Activated T-helper 1 cell treated with anti-CD3 and anti-CD28 coated beads, Interleukin-2, amount 50 U/mL, for 16 hours (primary cell): ENCODE data around the gene COL17A1.

Source experiments
- DNase-seq, 2 donors: peaks; one replicate each; pipeline ENCODE4 v3.0.0-alpha.2; 2020; ENCODE audit warnings: low read depth in 1 of 2, low spot score in 1 of 2

COL17A1 gene

DNA sequence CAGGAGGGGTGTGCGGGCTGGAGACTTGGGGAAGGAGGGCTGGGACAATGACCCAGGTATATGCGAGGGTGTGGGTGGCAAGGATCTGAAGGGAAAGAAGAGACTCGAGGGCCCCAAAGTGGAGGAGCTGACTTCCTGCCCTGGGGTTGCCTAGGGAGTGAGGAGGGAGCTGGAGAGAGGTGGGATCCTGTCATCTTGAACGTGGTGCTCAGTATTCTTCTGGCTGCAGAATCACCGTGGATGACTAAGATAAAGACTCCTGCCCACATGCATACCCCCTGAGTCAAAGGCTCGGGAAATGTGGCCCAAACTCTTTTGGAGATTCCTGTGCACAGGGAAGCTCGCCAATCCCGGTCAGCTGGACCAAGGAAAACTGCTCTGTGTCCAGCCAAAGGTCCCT is 31.2 kb downstream of the COL17A1 start:
- no peak for DNase-seq

DNA sequence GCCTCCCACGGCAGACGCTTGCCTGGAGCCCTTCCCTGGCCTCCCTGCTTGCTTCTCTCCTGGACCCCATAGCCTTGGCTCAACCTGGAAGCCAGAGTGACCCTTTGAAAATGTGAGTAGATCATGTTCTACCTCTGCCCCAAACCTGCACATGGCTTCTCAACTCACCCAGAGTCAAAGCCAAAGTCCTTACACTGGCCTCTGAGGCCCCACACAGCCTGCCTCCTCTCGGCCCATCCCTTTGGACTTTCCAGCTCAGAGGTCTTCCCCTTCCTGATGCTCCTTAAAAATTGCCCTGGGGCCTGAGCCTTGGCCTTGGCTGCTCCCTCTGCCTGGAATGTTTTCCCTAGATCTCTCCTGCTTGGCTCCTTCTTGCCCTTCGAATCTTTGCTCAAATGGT is 32.5 kb downstream of the COL17A1 start:
- DNase-seq = no peak

- no peak for DNase-seq
These were observed 33.2 kb downstream of the COL17A1 start for GRCh38 chr10:104052431-104052830.

GRCh38 chr10:104049504-104050250 is 36.0 kb downstream of the COL17A1 start:
- DNase-seq = no peak

- no peak for DNase-seq
These were observed 39.0 kb downstream of the COL17A1 start for GRCh38 chr10:104046651-104047050.

- DNase-seq = no peak
These were observed 40.3 kb downstream of the COL17A1 start for GRCh38 chr10:104045151-104046089.

GRCh38 chr10:104043854-104044253 is 41.8 kb downstream of the COL17A1 start:
- no peak for DNase-seq

DNA sequence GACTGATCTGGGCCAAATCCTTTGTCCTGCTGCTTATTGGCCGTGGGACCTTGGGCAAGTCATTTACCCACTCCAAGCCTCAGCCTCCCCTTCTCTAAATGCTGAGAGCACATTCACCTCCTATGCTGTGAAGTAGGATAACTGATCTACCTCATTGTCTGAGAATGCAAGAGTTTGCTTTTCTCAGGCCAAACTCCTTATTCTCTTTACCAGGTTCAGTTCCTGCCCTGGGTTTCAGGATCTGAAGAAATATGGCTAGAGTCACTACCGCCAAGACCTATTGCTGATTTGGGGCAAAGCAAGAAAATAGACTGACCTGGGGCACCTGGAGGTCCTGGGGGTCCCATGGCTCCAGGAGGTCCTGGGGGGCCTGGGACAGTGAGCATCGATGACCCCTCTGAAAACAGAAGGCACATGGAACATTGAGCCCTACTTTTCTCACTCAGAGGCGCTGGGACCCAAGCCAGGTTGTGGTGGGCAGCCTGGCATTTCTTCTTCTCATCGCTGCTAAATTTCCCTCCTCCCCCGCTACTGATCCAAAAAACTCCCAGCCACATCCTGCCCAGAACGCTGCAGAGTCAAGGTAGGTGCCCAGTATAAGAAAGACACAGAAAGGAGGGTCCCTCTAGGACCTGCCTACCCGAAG is 42.4 kb downstream of the COL17A1 start:
- DNase-seq = no peak

GRCh38 chr10:104041891-104042535 is 43.7 kb downstream of the COL17A1 start:
- DNase-seq = no peak

DNA sequence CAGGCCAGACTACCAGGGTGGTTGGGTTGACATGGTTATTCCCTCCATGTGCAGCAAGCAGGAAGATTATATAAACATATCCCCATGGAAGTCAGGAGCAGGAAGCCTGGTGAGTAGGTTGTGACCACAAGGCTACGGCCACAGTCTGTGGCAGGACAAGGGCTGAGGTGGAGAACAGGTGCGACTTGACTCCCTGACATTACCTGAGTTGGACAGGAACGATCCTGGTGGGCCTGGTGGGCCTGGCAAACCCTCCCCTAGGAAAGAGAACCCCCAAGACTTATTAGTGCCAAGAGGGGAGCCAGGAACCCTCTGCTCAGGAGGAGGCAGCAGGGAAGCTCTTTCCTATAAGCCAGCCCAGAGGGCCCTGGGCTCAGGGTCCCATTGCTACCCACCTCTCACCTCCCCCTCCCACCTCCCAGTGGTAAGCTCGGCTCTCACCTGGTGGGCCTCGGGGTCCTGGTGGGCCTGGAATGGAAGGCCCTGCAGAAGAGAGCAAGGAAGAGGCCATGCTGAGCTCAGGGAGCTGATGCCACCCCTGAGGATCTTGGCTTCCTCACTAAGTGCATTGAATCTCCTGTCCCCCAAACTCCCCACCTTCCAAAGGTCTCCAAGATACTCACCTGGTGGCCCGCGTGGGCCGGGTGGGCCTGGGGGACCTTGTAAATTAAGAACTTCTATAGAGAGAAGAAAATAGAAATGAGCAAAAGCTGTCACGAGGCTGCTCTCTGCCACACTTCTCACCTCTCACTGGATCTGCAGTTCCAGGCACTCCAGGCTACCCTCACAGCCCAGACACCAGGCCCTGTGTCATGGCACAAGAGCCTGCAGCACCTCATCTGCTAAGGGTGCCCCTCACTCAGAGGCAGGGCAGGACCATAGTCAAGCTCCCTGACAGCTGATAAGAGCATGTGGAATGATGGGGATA is 44.6 kb downstream of the COL17A1 start:
- no peak for DNase-seq

DNA sequence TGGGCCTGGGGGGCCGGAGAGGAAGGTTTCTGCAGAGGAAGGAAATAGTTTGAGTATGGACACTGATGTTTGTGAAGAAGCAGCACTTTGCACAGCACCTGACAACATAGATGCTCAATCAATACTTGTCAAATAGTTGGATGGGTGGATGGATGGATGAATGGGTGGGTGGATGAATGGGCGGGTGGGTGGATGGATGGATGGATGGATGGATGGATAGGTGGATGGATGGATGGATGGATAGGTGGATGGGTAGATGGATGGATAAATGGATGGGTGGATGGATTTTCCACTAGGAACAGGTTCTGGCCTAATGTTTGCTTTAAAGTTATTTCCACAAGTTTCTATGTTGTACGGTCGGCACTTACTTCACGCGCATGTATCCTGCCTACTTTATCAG is 45.3 kb downstream of the COL17A1 start:
- DNase-seq = no peak

DNA sequence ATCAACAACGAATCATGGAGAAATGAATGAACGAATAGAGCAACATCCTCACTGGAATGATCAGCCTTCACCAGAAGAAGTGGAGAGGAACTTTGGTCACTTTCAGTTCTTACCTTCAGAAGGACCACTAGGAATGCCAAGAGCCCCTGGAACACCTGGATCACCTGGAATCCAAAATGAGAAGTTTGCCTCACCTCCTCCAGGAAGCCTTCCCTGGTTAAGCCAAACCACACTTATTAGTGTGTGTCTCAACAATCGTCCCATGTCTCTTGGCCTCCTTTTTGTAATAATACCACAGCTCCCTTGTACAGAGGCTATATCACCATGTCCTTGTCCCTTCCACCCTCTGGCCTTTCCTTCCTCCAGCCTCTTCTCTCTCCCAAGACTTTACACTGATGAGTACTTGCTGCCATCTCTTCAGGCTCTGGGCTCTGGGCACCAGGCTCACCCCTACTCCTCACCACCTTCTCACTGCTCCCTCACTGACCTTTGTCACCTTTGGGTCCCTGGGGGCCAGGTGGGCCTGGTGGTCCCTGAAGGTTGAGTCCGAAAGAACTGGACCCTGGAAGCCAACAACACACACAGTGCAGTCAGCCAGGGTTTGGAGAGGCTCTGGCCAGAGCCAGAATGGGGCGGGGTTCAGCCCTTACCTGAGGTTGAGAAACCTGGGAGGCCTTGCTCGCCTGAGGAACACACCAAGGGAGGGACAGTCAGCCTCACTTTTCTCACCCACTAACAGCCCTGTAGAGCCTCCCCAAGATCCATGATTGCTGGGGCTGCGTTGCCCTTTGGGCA is 46.5 kb downstream of the COL17A1 start:
- no peak for DNase-seq

DNA sequence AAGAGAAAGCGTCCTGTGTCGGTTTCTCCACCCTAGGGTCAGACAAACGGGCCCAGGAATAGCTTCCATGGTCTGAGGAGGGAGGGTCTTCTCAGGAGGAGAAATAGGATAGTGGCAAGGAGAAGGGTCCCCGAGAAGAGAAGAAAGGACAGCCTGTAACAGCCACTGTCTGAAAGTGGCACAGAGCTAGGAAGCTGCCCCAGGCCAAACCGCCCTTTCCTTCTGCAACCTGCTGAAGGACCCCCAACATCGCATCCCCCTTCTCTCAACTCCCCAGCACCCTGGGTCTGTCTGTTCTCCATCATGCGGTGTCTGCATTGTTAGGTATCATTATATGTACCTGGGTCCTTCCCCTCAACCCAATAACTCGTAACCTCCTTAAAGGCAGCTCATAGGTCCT is 47.1 kb downstream of the COL17A1 start:
- no peak for DNase-seq

DNA sequence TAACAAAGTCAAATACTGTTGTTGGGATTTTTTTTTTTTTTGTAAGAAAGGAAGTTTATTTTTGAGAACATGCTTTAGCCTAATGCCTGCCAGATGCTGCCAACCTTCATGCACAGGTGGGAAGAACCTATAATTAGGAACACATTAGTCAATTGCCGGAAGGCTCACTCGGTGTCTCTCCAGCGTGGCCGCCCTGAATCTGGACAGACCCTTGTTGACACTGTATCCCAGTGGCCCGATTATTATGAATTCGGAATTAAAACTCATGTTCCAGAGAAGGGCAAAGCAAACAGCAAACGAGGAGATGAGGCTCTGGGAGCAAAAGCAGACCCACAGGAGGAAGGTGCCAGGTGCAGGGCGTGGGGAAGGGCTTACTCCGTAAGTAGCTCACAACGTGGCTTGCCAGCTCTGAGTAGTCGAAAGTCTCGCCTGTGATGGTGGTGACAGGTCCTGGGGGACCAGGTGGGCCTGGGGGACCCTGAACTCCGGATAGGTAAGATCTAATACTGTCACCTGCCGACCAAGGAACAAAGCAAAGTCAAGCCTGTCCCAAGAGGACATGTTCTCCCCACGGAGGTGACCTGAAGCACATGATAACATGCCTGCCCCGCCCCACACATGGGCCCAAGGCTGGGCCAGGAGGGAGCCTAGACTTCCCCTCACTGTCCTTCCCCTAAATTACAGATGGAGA is 48.3 kb downstream of the COL17A1 start:
- DNase-seq = no peak

GRCh38 chr10:104036518-104037260 is 49.0 kb downstream of the COL17A1 start:
- no peak for DNase-seq

- no peak for DNase-seq
These were observed 49.7 kb downstream of the COL17A1 start for GRCh38 chr10:104036069-104036384.

DNA sequence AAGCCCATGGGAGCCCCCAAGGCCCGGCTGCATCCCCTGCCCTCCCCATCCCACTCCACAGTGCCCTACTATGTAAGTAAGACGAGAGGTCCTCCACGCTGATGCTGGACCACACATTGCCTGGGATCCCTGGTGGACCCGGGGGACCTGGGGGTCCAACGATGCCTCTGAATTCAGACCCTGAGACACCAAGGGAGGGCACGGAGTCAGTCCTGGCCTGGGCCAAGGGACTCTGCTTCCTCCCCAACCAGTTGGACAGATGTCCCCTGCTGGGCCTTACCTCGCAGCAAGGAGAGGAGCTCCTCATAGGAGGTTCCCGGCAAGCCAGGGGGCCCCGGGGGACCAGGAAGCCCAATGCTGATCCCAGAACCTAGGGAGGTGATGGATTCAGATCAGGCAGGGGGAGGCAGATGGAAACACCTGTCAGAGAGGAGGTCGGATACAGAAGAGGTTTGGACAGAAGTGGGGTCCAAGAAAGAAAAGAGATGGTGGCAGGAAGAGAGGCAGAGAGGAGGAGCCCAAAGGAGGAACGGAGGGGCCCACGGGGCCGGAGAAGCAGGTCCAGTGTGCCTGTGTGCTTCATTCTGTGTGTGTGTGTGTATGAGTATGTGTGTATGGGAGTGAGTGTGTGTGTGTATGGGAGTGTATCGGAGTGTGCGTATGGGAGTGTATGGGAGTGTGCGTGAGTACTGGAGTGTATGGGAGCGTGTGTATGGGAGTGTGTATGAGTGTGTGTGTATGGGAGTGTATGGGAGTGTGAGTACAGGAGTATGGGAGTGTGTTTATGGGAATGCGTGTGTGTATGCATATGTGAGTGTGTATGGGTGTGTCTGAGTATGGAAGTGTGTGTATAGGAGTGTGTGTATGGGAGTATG is 50.2 kb downstream of the COL17A1 start:
- no peak for DNase-seq
